ENCODE results near the gene PPIA. TPM values are rescaled to one million over a fixed set of nuclear protein-coding genes. Genes with fewer than 3 reads are reported as not detected.

The PPIA gene
- total RNA-seq, 4 donors from 2014 or later = 1,253 to 2,742 (median 2,206) TPM

- no peak overlapping the region for H3K27ac ChIP-seq
- no peaks in the 10 kb centered on the region for H3K27me3 ChIP-seq
- H3K4me3 ChIP-seq = no peak overlapping the region
- peaks cover 9% of the 10 kb centered on the region for H3K4me1 ChIP-seq
- 94% methylated on average over 8 of the region's 8 CpGs for WGBS
- no peaks in the 10 kb centered on the region for H3K36me3 ChIP-seq
- TF ChIP-seq POLR2AphosphoS5 (IDR thresholded peaks at IDR 0.05) = no peak
- TF ChIP-seq POLR2A (IDR thresholded peaks at IDR 0.05) = no peak
- no peak for TF ChIP-seq CTCF (IDR thresholded peaks at IDR 0.05)
- no peak for TF ChIP-seq EP300 (IDR thresholded peaks at IDR 0.05)
- H3K9me3 ChIP-seq = no peaks in the 10 kb centered on the region
- no peak for DNase-seq (ENCODE audit: low spot score in 2 of 2)
Measured at GRCh38 chr7:44791278-44792219, 4.9 kb upstream of the PPIA start.

GRCh38 chr7:44793919-44794318 is 2.6 kb upstream of the PPIA start:
- no peak overlapping the region for H3K4me3 ChIP-seq
- peaks cover 23% of the 10 kb centered on the region for H3K4me1 ChIP-seq
- no peaks in the 10 kb centered on the region for H3K27me3 ChIP-seq
- no peaks in the 10 kb centered on the region for H3K9me3 ChIP-seq
- TF ChIP-seq POLR2A (IDR thresholded peaks at IDR 0.05) = no peak
- TF ChIP-seq POLR2AphosphoS5 (IDR thresholded peaks at IDR 0.05) = no peak
- no peak for TF ChIP-seq EP300 (IDR thresholded peaks at IDR 0.05)
- TF ChIP-seq CTCF (IDR thresholded peaks at IDR 0.05) = no peak
- no peak overlapping the region for H3K27ac ChIP-seq
- H3K36me3 ChIP-seq = no peaks in the 10 kb centered on the region
- WGBS = 66% methylated on average over 5 of the region's 5 CpGs
- no peak for DNase-seq (ENCODE audit: low spot score in 2 of 2)

GRCh38 chr7:44794331-44794730 is 2.1 kb upstream of the PPIA start:
- DNase-seq (ENCODE audit: low spot score in 2 of 2) = no peak

GRCh38 chr7:44796034-44796503 is 412 bp upstream of the PPIA start:
- 0% methylated on average over 21 of the region's 59 CpGs for WGBS
- Histone ChIP-seq H3K4me3 (peak overlapping the region; percentile 86), H3K27me3 (no peaks in the 10 kb centered on the region), H3K9me3 (no peaks in the 10 kb centered on the region), H3K4me1 (peaks cover 34% of the 10 kb centered on the region), H3K27ac (peak overlapping the region; percentile 100), H3K36me3 (peaks cover 18% of the 10 kb centered on the region)
- no peak for TF ChIP-seq CTCF (IDR thresholded peaks at IDR 0.05)
- TF ChIP-seq POLR2AphosphoS5 (IDR thresholded peaks at IDR 0.05) = peak in 1 of 3 donors; percentile 93
- no peak for DNase-seq (ENCODE audit: low spot score in 2 of 2)

More at GRCh38 chr7:44794331-44794730, 2.1 kb upstream of the PPIA start:
- 49% methylated on average over 3 of the region's 3 CpGs for WGBS
- TF ChIP-seq CTCF (IDR thresholded peaks at IDR 0.05) (no peak), EP300 (IDR thresholded peaks at IDR 0.05) (no peak), POLR2A (IDR thresholded peaks at IDR 0.05) (no peak), POLR2AphosphoS5 (IDR thresholded peaks at IDR 0.05) (no peak)
- H3K4me1 ChIP-seq = peaks cover 27% of the 10 kb centered on the region
- H3K4me3 ChIP-seq = no peak overlapping the region
- H3K27me3 ChIP-seq = no peaks in the 10 kb centered on the region
- no peak overlapping the region for H3K27ac ChIP-seq
- peaks cover under 1% of the 10 kb centered on the region for H3K36me3 ChIP-seq
- H3K9me3 ChIP-seq = no peaks in the 10 kb centered on the region

All from suprapubic skin (tissue), 4 donors.